Loucy (cell line): ENCODE data around the gene INO80B.

Experiments used
- H2AFZ ChIP-seq: fragments of 200-600 bp; sonication (generic); 2 replicates; pipeline ENCODE4 v1.6.0; 2016; ENCODE audit warnings: antibody characterized with exemption, mild to moderate bottlenecking, low read length, moderate library complexity
- H3F3A ChIP-seq: fragments of 200-600 bp; 2 replicates; pipeline ENCODE4 v1.6.0; 2016; ENCODE audit warnings: antibody characterized with exemption, low read depth, mild to moderate bottlenecking
- H3K27me3 ChIP-seq: fragments of 200-600 bp; sonication (generic); 2 replicates; pipeline ENCODE4 v1.6.1; 2014; ENCODE audit warnings: low read length, mild to moderate bottlenecking; ENCODE audit not compliant: insufficient read depth, poor library complexity, severe bottlenecking
- H3K36me3 ChIP-seq: fragments of 200-600 bp; sonication (generic); 2 replicates; pipeline ENCODE4 v1.6.1; 2016; ENCODE audit warnings: low read length; ENCODE audit not compliant: insufficient read depth
- H3K4me1 ChIP-seq: fragments of 200-600 bp; sonication (generic); 2 replicates; pipeline ENCODE4 v1.5.1; 2014; ENCODE audit warnings: low read length, mild to moderate bottlenecking; ENCODE audit not compliant: insufficient read depth, poor library complexity, severe bottlenecking
- H3K4me2 ChIP-seq: fragments of 200-600 bp; sonication (generic); 2 replicates; pipeline ENCODE4 v1.6.0; 2014; ENCODE audit warnings: antibody characterized with exemption, low read length, low read depth, mild to moderate bottlenecking; ENCODE audit not compliant: poor library complexity, severe bottlenecking
- H3K4me3 ChIP-seq: fragments of 200-600 bp; sonication (generic); 2 replicates; pipeline ENCODE4 v1.5.1; 2014; ENCODE audit warnings: low read length, mild to moderate bottlenecking, mixed read lengths; ENCODE audit not compliant: poor library complexity, severe bottlenecking
- H3K79me2 ChIP-seq: fragments of 200-600 bp; sonication (generic); 2 replicates; pipeline ENCODE4 v1.6.1; 2014; ENCODE audit warnings: low read length; ENCODE audit not compliant: insufficient read depth
- H3K9ac ChIP-seq: fragments of 200-600 bp; sonication (generic); 2 replicates; pipeline ENCODE4 v1.6.0; 2014; ENCODE audit warnings: mild to moderate bottlenecking, low read depth, low read length, moderate library complexity; ENCODE audit not compliant: poor library complexity, severe bottlenecking
- H3K9me2 ChIP-seq: fragments of 200-600 bp; sonication (generic); replicated peaks from 2 replicates; pipeline ENCODE4 v1.6.1; 2016; ENCODE audit warnings: low read depth, low read length, mixed read lengths
- H3K9me3 ChIP-seq: fragments of 200-600 bp; sonication (generic); 2 replicates; pipeline ENCODE4 v1.6.1; 2014; ENCODE audit warnings: mild to moderate bottlenecking, antibody characterized with exemption, low read length, low read depth; ENCODE audit not compliant: insufficient read depth
- H4K20me1 ChIP-seq: fragments of 200-600 bp; sonication (generic); 2 replicates; pipeline ENCODE4 v1.6.0; 2014; ENCODE audit warnings: antibody characterized with exemption, low read length, mild to moderate bottlenecking; ENCODE audit not compliant: insufficient read depth, poor library complexity, severe bottlenecking
- EZH2phosphoT487 ChIP-seq: fragments of 200-600 bp; IDR thresholded peaks from 2 replicates; pipeline ENCODE4 v1.6.1; 2018; ENCODE audit warnings: antibody characterized with exemption, mild to moderate bottlenecking, moderate library complexity, borderline replicate concordance
- TF ChIP-seq, protein P1 (sequence below): fragments of 200-600 bp; sonication (generic); conservative IDR thresholded peaks from 2 replicates; pipeline ENCODE4 v1.5.1; 2014; ENCODE audit warnings: mild to moderate bottlenecking, antibody characterized with exemption, low read length

Gene INO80B

DNA sequence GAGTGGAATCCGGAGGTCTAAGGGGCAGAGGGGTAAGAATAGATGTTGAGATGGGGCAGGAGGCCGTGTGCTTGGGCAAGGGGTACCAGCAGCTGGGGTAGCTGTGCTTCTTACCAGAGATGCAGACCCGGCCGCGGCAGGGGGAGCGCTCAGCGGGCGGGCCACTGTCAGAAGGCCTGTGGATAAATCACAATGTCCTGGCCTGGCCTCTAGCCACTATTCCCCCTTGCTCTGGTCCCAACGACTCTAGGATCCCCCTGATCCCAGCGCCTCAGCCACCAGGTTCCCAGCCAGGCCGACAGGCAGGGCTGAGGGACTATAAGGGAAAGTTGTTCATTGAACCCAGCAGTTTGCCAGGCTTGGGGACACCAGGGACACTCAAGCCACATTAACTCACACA, 24.4 kb upstream of the INO80B start:
- TF ChIP-seq, protein P1, sequence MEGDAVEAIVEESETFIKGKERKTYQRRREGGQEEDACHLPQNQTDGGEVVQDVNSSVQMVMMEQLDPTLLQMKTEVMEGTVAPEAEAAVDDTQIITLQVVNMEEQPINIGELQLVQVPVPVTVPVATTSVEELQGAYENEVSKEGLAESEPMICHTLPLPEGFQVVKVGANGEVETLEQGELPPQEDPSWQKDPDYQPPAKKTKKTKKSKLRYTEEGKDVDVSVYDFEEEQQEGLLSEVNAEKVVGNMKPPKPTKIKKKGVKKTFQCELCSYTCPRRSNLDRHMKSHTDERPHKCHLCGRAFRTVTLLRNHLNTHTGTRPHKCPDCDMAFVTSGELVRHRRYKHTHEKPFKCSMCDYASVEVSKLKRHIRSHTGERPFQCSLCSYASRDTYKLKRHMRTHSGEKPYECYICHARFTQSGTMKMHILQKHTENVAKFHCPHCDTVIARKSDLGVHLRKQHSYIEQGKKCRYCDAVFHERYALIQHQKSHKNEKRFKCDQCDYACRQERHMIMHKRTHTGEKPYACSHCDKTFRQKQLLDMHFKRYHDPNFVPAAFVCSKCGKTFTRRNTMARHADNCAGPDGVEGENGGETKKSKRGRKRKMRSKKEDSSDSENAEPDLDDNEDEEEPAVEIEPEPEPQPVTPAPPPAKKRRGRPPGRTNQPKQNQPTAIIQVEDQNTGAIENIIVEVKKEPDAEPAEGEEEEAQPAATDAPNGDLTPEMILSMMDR = no peak
- no peak for TF ChIP-seq EZH2phosphoT487
- Histone ChIP-seq H3K4me2 (no peak overlapping the region), H3K9me2 (no peaks in the 10 kb centered on the region), H3K9ac (no peak overlapping the region), H2AFZ (no peak overlapping the region), H3K4me1 (no peaks in the 10 kb centered on the region), H3K9me3 (no peaks in the 10 kb centered on the region), H4K20me1 (no peaks in the 10 kb centered on the region), H3K4me3 (no peak overlapping the region), H3K79me2 (no peaks in the 10 kb centered on the region), H3K36me3 (no peaks in the 10 kb centered on the region; the same call in 1 of the 2 replicates), H3K27me3 (no peaks in the 10 kb centered on the region), H3F3A (no peaks in the 10 kb centered on the region)

DNA sequence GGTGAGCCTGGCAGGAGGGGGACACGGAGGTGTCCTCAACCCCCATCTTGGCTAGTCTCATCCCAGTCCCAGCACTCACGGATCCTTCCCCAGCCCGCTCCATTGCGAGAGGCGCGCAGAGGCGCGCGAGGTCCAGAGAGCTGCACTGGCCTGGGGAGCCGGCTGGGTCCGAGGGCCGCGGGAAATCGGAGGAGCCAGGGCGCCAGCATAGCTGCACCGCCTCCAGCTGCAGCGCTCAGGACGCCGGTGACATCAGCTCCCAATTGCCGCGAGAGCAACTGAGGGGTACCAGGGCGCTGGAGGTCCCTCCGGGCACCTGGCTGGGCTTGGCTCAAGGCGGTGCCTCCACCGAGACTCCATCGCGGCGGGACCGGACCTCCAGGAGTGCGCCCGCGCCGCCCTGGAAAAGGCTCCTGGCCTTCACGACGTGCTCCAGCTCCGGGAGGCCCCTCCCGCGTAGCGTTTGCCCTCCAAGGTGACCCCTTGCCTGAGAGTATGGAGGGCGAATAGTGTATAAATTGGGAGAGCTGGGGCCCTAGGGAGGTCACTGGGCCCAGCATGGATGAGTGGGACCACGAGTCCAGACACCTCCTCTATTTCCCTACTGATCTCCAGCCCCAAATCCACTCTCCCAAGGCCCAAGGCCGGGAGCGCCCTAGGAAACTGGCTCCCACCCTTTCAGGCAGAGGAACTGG, 18.6 kb upstream of the INO80B start:
- H3F3A ChIP-seq = no peaks in the 10 kb centered on the region
- no peak overlapping the region for H2AFZ ChIP-seq
- H3K9me2 ChIP-seq = no peaks in the 10 kb centered on the region
- peaks cover 24% of the 10 kb centered on the region; the same call in 1 of the 2 replicates for H3K79me2 ChIP-seq
- peaks cover 2% of the 10 kb centered on the region for H4K20me1 ChIP-seq
- no peaks in the 10 kb centered on the region for H3K36me3 ChIP-seq
- H3K4me1 ChIP-seq = peaks cover 39% of the 10 kb centered on the region
- no peak for TF ChIP-seq EZH2phosphoT487
- TF ChIP-seq, protein P1 = no peak
- no peak overlapping the region for H3K9ac ChIP-seq
- H3K9me3 ChIP-seq = no peaks in the 10 kb centered on the region
- H3K27me3 ChIP-seq = no peaks in the 10 kb centered on the region
- H3K4me2 ChIP-seq = peak overlapping the region; percentile 99
- no peak overlapping the region for H3K4me3 ChIP-seq

DNA sequence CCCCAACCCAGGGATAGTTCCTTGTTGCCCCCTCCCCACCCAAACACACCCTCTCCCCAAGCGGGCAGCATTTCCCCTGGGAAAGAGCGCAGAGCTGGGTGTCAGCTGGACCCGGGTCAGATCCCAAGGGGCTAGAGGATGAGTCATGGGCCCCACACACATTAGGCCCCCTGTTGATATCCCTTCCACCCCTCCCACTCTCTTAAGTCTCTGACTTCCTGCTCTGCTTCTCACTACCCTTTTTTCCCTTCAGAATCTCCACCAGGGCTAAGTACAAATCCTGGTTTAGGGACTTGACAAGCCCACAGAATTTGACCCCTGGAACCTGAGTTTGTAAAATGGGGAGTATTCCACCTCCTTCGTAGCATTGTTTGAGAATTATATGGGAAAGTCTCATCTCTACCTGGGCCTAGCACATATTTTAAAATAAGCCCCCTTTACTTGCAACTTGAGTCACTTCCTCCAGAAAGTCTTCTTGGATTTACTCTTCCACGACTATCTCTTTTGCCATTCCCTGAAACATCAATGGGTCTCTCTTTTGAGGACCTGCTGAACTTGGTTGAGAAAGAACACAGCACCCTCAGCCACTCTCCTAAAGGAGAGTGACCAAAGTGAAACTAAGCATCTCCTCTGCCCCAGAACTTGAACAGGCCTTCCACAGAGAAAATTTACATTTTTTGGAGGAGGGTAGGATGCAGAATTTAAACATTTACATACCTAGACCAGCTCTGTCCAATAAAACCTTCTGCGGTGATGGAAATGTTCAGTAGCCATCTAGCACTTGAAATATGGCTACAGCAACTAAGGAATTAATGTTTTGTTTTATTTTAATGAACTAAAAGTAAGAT, 17.8 kb upstream of the INO80B start:
- TF ChIP-seq, protein P1 = no peak
- TF ChIP-seq EZH2phosphoT487 = no peak
- H3K79me2 ChIP-seq = peaks cover 24% of the 10 kb centered on the region; the same call in 1 of the 2 replicates
- H3K4me3 ChIP-seq = peak overlapping the region; percentile 80
- H3K27me3 ChIP-seq = no peaks in the 10 kb centered on the region
- no peaks in the 10 kb centered on the region for H3K9me2 ChIP-seq
- peak overlapping the region; percentile 99 for H3K4me2 ChIP-seq
- peak overlapping the region; percentile 14 for H3K9ac ChIP-seq
- H2AFZ ChIP-seq = no peak overlapping the region
- H3F3A ChIP-seq = no peaks in the 10 kb centered on the region
- H3K9me3 ChIP-seq = no peaks in the 10 kb centered on the region
- no peaks in the 10 kb centered on the region for H3K36me3 ChIP-seq
- peaks cover 39% of the 10 kb centered on the region for H3K4me1 ChIP-seq
- peaks cover 2% of the 10 kb centered on the region for H4K20me1 ChIP-seq
